ENCODE measurements around the gene CD6.
A peak's percentile ranks its signal among the peaks of the same experiment; 100 is the strongest.

The CD6 gene

GRCh38 chr11:60987577-60988277 lies 16.2 kb downstream of the CD6 start:
- peak; percentile 78 to 81 for DNase-seq

GRCh38 chr11:60988658-60989057 lies 17.2 kb downstream of the CD6 start:
- peak; percentile 38 to 47 for DNase-seq

- peak; percentile 51 to 52 for DNase-seq
Measured at GRCh38 chr11:60989093-60989650, 17.7 kb downstream of the CD6 start.

GRCh38 chr11:60991457-60991856 lies 20.0 kb downstream of the CD6 start:
- DNase-seq = peak in 1 of 2 experiments; percentile 40

GRCh38 chr11:60992842-60993409 lies 21.4 kb downstream of the CD6 start:
- peak in 1 of 2 experiments; percentile 31 for DNase-seq

- DNase-seq = peak; percentile 71 to 74
Measured at GRCh38 chr11:60993615-60994014, 22.1 kb downstream of the CD6 start.

GRCh38 chr11:60994541-60995080 lies 23.1 kb downstream of the CD6 start:
- DNase-seq = peak; percentile 71 to 72

- no peak for DNase-seq
Measured at GRCh38 chr11:60995798-60996197, 24.3 kb downstream of the CD6 start.

GRCh38 chr11:60996381-60997138 lies 25.1 kb downstream of the CD6 start:
- DNase-seq = no peak

- DNase-seq = no peak
Measured at GRCh38 chr11:61000426-61000825, 28.9 kb downstream of the CD6 start.

GRCh38 chr11:61001931-61002330 lies 30.5 kb downstream of the CD6 start:
- no peak for DNase-seq

- no peak for DNase-seq
Measured at GRCh38 chr11:61002598-61002997, 31.1 kb downstream of the CD6 start.

GRCh38 chr11:61004180-61004611 lies 32.7 kb downstream of the CD6 start:
- peak in 1 of 2 experiments; percentile 69 for DNase-seq

GRCh38 chr11:61004761-61005181 lies 33.3 kb downstream of the CD6 start:
- DNase-seq = peak; percentile 59 to 67

GRCh38 chr11:61007383-61007955 lies 36.0 kb downstream of the CD6 start:
- no peak for DNase-seq

- DNase-seq = no peak
Measured at GRCh38 chr11:61007956-61008896, 36.7 kb downstream of the CD6 start.

GRCh38 chr11:61008971-61009370 lies 37.5 kb downstream of the CD6 start:
- DNase-seq = no peak

GRCh38 chr11:61009392-61010275 lies 38.2 kb downstream of the CD6 start:
- no peak for DNase-seq

- no peak for DNase-seq
Measured at GRCh38 chr11:61010466-61011228, 39.2 kb downstream of the CD6 start.

All from activated T-cell treated with anti-CD3 and anti-CD28 coated beads, Interleukin-2, amount 50 U/mL, for 48 hours (primary cell).